Measurements from ENCODE around the gene PTPRG. TPM values are rescaled to one million over a fixed set of nuclear protein-coding genes. Genes with fewer than 3 reads are reported as not detected.

PTPRG gene
- total RNA-seq, 1 donor from 2014 or later, result 4.2 TPM

GRCh38 chr3:61824553-61825135 is 263.3 kb downstream of the PTPRG start:
- Mint-ChIP-seq H3K4me3 (no peak overlapping the region), H3K4me1 (no peaks in the 10 kb centered on the region), H3K36me3 (ENCODE audit: low read depth) (no peaks in the 10 kb centered on the region), H3K9me3 (no peaks in the 10 kb centered on the region), H3K27me3 (no peaks in the 10 kb centered on the region), H3K27ac (no peak overlapping the region)
- intact Hi-C loops (cut with micrococcal nuclease), result no loop called here
- DNase-seq, result no peak

- Mint-ChIP-seq H3K4me1 (no peaks in the 10 kb centered on the region), H3K4me3 (no peak overlapping the region), H3K27ac (no peak overlapping the region), H3K9me3 (no peaks in the 10 kb centered on the region), H3K36me3 (ENCODE audit: low read depth) (no peaks in the 10 kb centered on the region), H3K27me3 (no peaks in the 10 kb centered on the region)
- no peak for DNase-seq
- intact Hi-C loops (cut with micrococcal nuclease), result no loop called here
These were observed 264.8 kb downstream of the PTPRG start for GRCh38 chr3:61826161-61826560.

GRCh38 chr3:61828184-61828874 is 267.0 kb downstream of the PTPRG start:
- Mint-ChIP-seq H3K9me3 (no peaks in the 10 kb centered on the region), H3K4me3 (no peak overlapping the region), H3K36me3 (ENCODE audit: low read depth) (no peaks in the 10 kb centered on the region), H3K27ac (no peak overlapping the region), H3K27me3 (no peaks in the 10 kb centered on the region), H3K4me1 (no peaks in the 10 kb centered on the region)
- DNase-seq, result no peak
- intact Hi-C loops (cut with micrococcal nuclease), result no loop called here

DNA sequence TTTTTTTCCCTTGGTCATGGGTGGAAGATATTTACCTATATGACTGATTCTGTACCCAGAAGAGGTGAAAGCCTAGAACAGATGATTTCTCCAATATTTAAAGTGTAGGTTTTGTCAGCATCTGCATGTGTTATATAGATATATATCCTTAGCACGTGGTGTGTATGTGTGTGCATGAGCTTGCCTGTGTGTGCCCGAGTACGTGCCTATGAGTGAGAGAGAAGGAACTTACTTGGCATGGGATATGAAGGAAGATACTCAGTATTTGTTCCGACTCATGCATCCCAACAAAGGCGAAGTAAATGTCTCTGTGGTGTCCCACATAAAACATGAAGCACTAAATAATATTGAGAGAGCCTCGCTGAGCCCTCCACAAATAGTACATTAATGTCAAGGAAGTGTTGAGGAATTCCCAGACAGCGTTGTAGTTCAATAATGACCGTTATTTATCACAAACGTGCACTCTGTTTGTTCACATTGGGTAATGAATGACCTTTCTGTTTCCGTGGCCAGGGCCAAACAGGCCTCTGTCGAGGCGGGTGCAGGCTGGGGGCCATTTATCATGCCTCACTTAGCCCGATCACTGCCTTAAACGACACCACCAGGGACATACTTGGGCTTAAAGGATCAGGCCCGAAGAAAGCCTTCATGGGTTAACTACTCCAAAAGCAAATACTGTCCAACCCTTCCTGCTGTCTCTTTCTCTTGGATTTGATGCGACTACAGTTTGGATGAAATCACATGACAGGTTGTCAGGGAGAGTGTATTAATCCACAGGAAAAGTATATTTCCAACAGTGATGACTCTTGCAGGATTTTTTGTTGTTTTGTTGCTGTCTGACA is 267.7 kb downstream of the PTPRG start:
- H3K27ac Mint-ChIP-seq, result no peak overlapping the region
- intact Hi-C loops (cut with micrococcal nuclease), result no loop called here
- no peaks in the 10 kb centered on the region for H3K27me3 Mint-ChIP-seq
- H3K4me1 Mint-ChIP-seq, result no peaks in the 10 kb centered on the region
- no peaks in the 10 kb centered on the region for H3K36me3 Mint-ChIP-seq (ENCODE audit: low read depth)
- H3K9me3 Mint-ChIP-seq, result no peaks in the 10 kb centered on the region
- H3K4me3 Mint-ChIP-seq, result no peak overlapping the region
- DNase-seq, result no peak

DNA sequence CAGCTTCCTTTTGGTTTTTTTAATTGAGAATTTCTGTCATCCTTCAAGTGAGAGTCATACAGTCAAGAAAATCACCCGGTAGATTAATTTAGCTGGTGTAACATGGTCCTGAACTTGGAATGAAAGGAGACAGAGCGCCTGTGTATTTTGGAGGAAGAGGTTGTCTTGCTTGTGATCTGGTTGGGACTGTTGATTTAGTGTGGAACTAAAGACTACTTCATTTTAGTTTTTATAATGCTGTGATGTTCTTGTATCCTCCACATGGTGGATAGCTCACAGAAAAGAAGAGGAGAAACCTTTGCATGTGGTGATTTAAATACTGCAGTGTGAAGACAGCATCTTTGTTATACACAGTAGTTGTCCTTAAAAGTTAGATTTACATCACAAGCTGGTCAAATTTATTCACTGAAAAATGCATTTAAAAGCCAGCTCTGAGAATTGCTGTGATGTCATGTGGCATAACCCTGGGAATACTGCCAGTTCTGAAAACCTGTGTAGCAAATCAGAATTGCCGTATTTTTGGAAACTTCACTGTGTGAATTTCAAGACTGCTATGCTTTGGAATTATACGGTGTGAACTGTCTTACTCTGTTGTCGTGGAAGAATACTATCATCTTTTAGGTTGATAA is 268.5 kb downstream of the PTPRG start:
- DNase-seq, result no peak
- Mint-ChIP-seq H3K4me3 (no peak overlapping the region), H3K9me3 (no peaks in the 10 kb centered on the region), H3K27me3 (no peaks in the 10 kb centered on the region), H3K4me1 (no peaks in the 10 kb centered on the region), H3K27ac (no peak overlapping the region), H3K36me3 (ENCODE audit: low read depth) (no peaks in the 10 kb centered on the region)
- intact Hi-C loops (cut with micrococcal nuclease), result no loop called here

DNA sequence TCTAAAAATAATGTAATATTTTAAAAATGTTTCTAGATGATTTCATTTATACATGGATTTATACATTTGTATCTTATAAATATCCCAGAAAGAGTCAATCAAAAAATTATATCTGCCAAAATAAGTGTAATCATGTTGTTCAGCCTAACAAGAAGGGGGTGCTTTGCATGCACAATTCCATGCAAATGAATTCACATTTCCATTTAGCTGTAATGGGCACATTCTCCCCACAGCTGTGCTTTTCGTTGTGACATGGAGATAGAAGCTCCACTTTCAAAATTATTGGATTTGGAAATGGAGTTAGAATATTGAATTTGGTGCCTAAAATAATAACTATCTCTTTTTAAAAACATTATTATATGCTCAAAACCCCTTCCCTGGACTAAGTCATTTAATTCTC is 270.6 kb downstream of the PTPRG start:
- H3K4me1 Mint-ChIP-seq, result no peaks in the 10 kb centered on the region
- H3K4me3 Mint-ChIP-seq, result no peak overlapping the region
- no peak overlapping the region for H3K27ac Mint-ChIP-seq

GRCh38 chr3:61832375-61833229 is 271.2 kb downstream of the PTPRG start:
- Mint-ChIP-seq H3K4me3 (no peak overlapping the region), H3K27ac (no peak overlapping the region), H3K9me3 (no peaks in the 10 kb centered on the region), H3K4me1 (no peaks in the 10 kb centered on the region), H3K27me3 (no peaks in the 10 kb centered on the region), H3K36me3 (ENCODE audit: low read depth) (no peaks in the 10 kb centered on the region)
- intact Hi-C loops (cut with micrococcal nuclease), result no loop called here
- DNase-seq, result no peak

More for the DNA sequence above, 270.6 kb downstream of the PTPRG start:
- intact Hi-C loops (cut with micrococcal nuclease), result no loop called here
- DNase-seq, result no peak
- Mint-ChIP-seq H3K27me3 (no peaks in the 10 kb centered on the region), H3K9me3 (no peaks in the 10 kb centered on the region), H3K36me3 (ENCODE audit: low read depth) (no peaks in the 10 kb centered on the region)

- Mint-ChIP-seq H3K27ac (no peak overlapping the region), H3K4me1 (no peaks in the 10 kb centered on the region), H3K9me3 (no peaks in the 10 kb centered on the region), H3K27me3 (peaks cover 3% of the 10 kb centered on the region), H3K36me3 (ENCODE audit: low read depth) (no peaks in the 10 kb centered on the region), H3K4me3 (no peak overlapping the region)
- intact Hi-C loops (cut with micrococcal nuclease), result no loop called here
- no peak for DNase-seq
These were observed 277.9 kb downstream of the PTPRG start for GRCh38 chr3:61839256-61839655.

GRCh38 chr3:61841111-61841845 is 279.9 kb downstream of the PTPRG start:
- Mint-ChIP-seq H3K9me3 (no peaks in the 10 kb centered on the region), H3K4me1 (no peaks in the 10 kb centered on the region), H3K4me3 (no peak overlapping the region), H3K27ac (no peak overlapping the region), H3K27me3 (peaks cover 3% of the 10 kb centered on the region), H3K36me3 (ENCODE audit: low read depth) (no peaks in the 10 kb centered on the region)
- intact Hi-C loops (cut with micrococcal nuclease), result no loop called here
- no peak for DNase-seq

GRCh38 chr3:61841988-61842387 is 280.6 kb downstream of the PTPRG start:
- intact Hi-C loops (cut with micrococcal nuclease), result no loop called here
- DNase-seq, result no peak
- Mint-ChIP-seq H3K4me3 (no peak overlapping the region), H3K27ac (no peak overlapping the region), H3K4me1 (no peaks in the 10 kb centered on the region), H3K9me3 (no peaks in the 10 kb centered on the region), H3K27me3 (peaks cover 3% of the 10 kb centered on the region), H3K36me3 (ENCODE audit: low read depth) (no peaks in the 10 kb centered on the region)

- no peaks in the 10 kb centered on the region for H3K27me3 Mint-ChIP-seq
- H3K27ac Mint-ChIP-seq, result no peak overlapping the region
- H3K4me1 Mint-ChIP-seq, result no peaks in the 10 kb centered on the region
These were observed 283.0 kb downstream of the PTPRG start for GRCh38 chr3:61844346-61844745.

GRCh38 chr3:61846488-61846887 is 285.1 kb downstream of the PTPRG start:
- no peak overlapping the region for H3K27ac Mint-ChIP-seq
- H3K4me1 Mint-ChIP-seq, result no peaks in the 10 kb centered on the region
- H3K4me3 Mint-ChIP-seq, result no peak overlapping the region
- H3K36me3 Mint-ChIP-seq (ENCODE audit: low read depth), result no peaks in the 10 kb centered on the region
- no peaks in the 10 kb centered on the region for H3K27me3 Mint-ChIP-seq
- intact Hi-C loops (cut with micrococcal nuclease), result no loop called here
- DNase-seq, result no peak
- no peaks in the 10 kb centered on the region for H3K9me3 Mint-ChIP-seq

More at GRCh38 chr3:61844346-61844745, 283.0 kb downstream of the PTPRG start:
- no peak for DNase-seq
- H3K4me3 Mint-ChIP-seq, result no peak overlapping the region
- no peaks in the 10 kb centered on the region for H3K9me3 Mint-ChIP-seq
- intact Hi-C loops (cut with micrococcal nuclease), result no loop called here
- no peaks in the 10 kb centered on the region for H3K36me3 Mint-ChIP-seq (ENCODE audit: low read depth)

Measured in activated CD4-positive, alpha-beta T cell treated with anti-CD3 and anti-CD28 coated beads, Interleukin-2, amount 10 ng/mL, durations not matched to agents 24 days and 14 days (primary cell).